HUDEP-2 (cell line): Measurements from ENCODE around the gene SKAP2.
A peak's percentile ranks its signal among the peaks of the same experiment; 100 is the strongest.

Experiments used
- DNase-seq, 76 experiments: peaks; one replicate each; lab custom pipeline; 2025; ENCODE audit not compliant: unreplicated experiment in 76 of 76; lab: John Stamatoyannopoulos, UW

The SKAP2 gene

GRCh38 chr7:26670290-26670689, 194.1 kb downstream of the SKAP2 start:
- no peak for DNase-seq

- DNase-seq = no peak
Observed at GRCh38 chr7:26668821-26669220, 195.6 kb downstream of the SKAP2 start.

- DNase-seq = peak in 73 of 76 experiments; percentile 8 to 89 (median 66)
Observed at GRCh38 chr7:26667514-26668133, 196.8 kb downstream of the SKAP2 start.

GRCh38 chr7:26664735-26665416, 199.5 kb downstream of the SKAP2 start:
- no peak for DNase-seq

- DNase-seq = no peak
Observed at GRCh38 chr7:26664274-26664673, 200.1 kb downstream of the SKAP2 start.

GRCh38 chr7:26663874-26664273, 200.5 kb downstream of the SKAP2 start:
- no peak for DNase-seq

GRCh38 chr7:26662646-26663045, 201.7 kb downstream of the SKAP2 start:
- DNase-seq = no peak

GRCh38 chr7:26659121-26659520, 205.3 kb downstream of the SKAP2 start:
- no peak for DNase-seq

- no peak for DNase-seq
Observed at GRCh38 chr7:26658389-26659084, 205.9 kb downstream of the SKAP2 start.

- no peak for DNase-seq
Observed at GRCh38 chr7:26657686-26658388, 206.6 kb downstream of the SKAP2 start.

- no peak for DNase-seq
Observed at GRCh38 chr7:26657206-26657641, 207.2 kb downstream of the SKAP2 start.

GRCh38 chr7:26656735-26657134, 207.7 kb downstream of the SKAP2 start:
- no peak for DNase-seq

- DNase-seq = no peak
Observed at GRCh38 chr7:26655781-26656180, 208.6 kb downstream of the SKAP2 start.

GRCh38 chr7:26653430-26654399, 210.7 kb downstream of the SKAP2 start:
- DNase-seq = no peak

- no peak for DNase-seq
Observed at GRCh38 chr7:26652401-26653100, 211.8 kb downstream of the SKAP2 start.

GRCh38 chr7:26650103-26650502, 214.3 kb downstream of the SKAP2 start:
- DNase-seq = no peak

- DNase-seq = no peak
Observed at GRCh38 chr7:26649388-26649787, 215.0 kb downstream of the SKAP2 start.

GRCh38 chr7:26648554-26648953, 215.8 kb downstream of the SKAP2 start:
- DNase-seq = no peak

- DNase-seq = no peak
Observed at GRCh38 chr7:26646336-26647048, 217.9 kb downstream of the SKAP2 start.
